Middle frontal gyrus (tissue), 1 donor: ENCODE results near the gene MTERF2.

ENCODE experiments used
- DNase-seq: peaks from one replicate; pipeline ENCODE4 v3.0.0-alpha.2; 2015; ENCODE audit warnings: low spot score; ENCODE audit errors: extremely low spot score

MTERF2 gene

GRCh38 chr12:106954462-106955376 lies 32.2 kb downstream of the MTERF2 start:
- no peak for DNase-seq

- DNase-seq: no peak
Measured at GRCh38 chr12:106953352-106954250, 33.3 kb downstream of the MTERF2 start.

GRCh38 chr12:106950591-106950990 lies 36.4 kb downstream of the MTERF2 start:
- no peak for DNase-seq

DNA sequence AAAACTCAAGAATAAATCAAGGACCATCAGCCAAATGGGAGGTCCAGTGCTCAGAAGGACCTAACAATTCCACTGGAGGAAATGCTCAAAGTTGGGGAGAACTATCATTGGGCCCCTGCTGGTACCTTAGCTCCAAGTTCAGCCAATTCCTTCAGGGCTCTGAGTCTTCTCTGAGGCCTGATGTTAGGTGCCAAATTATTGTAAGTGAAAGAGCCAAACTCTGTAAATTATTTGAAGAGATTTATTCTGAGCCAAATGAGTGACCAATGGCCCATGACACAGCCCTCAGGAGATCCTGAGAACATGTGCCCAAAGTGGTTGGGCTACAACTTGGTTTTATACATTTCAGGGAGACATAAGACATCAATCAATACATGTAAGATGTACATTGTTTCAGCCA lies 39.5 kb downstream of the MTERF2 start:
- no peak for DNase-seq

- no peak for DNase-seq
Measured at GRCh38 chr12:106945261-106945851, 41.6 kb downstream of the MTERF2 start.

DNA sequence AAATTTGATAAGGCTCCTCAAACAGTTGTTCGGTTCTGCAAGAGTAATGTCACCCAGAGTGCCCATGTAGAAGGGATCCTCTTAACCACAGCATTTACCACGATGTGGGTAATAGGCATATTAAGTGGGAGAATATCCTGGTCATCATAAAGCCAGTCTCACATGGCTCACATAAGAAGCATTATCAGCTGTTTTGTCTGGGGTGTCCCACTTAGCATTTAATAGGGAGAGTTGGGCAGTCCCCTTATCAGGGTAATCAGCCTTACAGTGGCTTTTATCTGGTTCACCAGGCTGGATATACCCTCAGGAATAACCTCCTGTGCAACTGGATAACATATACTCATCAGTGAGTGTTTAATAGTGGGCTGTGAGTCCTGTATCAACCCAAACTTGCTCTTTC lies 44.2 kb downstream of the MTERF2 start:
- DNase-seq: no peak

DNA sequence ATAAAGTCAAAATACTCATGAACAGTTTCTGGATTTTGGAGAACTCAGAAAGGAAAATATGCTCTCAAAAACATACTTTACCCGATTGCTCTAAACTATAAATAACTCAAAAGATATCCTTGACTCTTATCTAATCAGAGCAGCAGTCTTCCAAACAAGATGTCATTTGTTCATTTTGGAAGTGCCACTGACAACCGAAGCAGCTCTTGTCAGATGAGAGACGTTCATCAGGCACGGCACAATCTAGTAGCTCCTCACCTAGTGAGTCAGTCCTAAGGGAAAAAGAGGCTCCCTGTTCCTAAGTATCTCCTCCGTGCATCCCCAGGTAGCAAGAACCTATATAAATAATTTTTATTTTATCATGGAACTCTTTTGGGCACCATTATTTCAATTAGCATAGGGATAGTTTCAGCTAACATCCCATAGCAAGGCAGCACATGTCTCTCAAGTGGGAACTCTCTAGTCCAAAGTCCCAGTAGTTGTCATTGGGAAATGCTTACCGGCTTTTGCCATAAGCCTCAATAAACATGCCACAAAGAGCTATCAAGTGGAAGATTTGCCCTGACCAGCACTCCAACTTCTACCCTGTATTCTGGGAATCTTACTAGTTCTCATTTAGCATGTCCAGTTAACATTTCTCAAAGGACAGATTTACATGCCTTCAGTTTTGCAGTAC lies 45.3 kb downstream of the MTERF2 start:
- DNase-seq: no peak

- DNase-seq: no peak
Measured at GRCh38 chr12:106934277-106934676, 52.7 kb downstream of the MTERF2 start.
